ENCODE data around the gene H1-8. TPM values are rescaled to one million over a fixed set of nuclear protein-coding genes. Genes with fewer than 3 reads are reported as not detected.

H1-8 gene
- total and polyA plus RNA-seq, 5 donors from 2014 or later: not detected

DNA sequence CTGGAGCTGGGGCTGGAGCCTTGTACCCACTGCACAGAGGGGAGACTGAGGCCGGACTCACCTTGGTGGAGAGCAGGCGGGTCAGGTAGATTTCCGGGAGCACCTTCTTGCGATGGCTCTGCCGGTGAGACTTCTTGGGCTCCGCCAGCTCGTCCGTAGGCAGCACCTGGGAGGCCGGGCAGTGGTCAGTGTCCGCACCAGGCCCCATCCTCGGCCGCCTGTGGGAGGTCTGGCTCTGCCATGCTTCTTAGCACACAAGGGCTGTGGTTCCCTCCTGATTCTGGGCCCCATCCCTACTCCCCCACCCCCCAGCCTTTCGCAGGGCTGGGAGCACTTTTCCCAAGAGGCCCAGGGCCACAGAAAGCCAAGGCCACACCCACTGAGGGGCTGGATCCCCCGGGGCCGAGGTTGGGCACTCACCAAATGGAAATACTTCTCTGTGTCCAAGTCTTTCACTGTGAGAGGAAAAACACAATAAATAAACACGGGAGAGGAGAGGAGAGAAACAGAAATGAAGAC is 17.4 kb downstream of the H1-8 start:
- Mint-ChIP-seq H3K27me3 (no peaks in the 10 kb centered on the region), H3K27ac (no peak overlapping the region), H3K9me3 (no peaks in the 10 kb centered on the region), H3K4me3 (no peak overlapping the region), H3K36me3 (no peaks in the 10 kb centered on the region), H3K4me1 (peaks cover 0 to 1% (median 0%) of the 10 kb centered on the region in 4 donors)
- DNase-seq: no peak
- Histone ChIP-seq H3K36me3 (ENCODE audit: control insufficient read depth, insufficient read depth, low read length) (no peaks in the 10 kb centered on the region), H3K4me3 (ENCODE audit: low read depth, low read length) (no peak overlapping the region), H3K4me1 (ENCODE audit: control insufficient read depth, insufficient read depth, low read length, poor library complexity, severe bottlenecking) (no peaks in the 10 kb centered on the region), H3K9me3 (ENCODE audit: control insufficient read depth in 2 of 2, low read length in 2 of 2) (no peaks in the 10 kb centered on the region), H3K27ac (ENCODE audit: insufficient read depth, low read length, poor library complexity, severe bottlenecking) (no peak overlapping the region), H3K27me3 (ENCODE audit: control insufficient read depth, insufficient read depth, low read length) (no peaks in the 10 kb centered on the region)
- ATAC-seq (ENCODE audit: low read depth in 2 of 2): no peak

DNA sequence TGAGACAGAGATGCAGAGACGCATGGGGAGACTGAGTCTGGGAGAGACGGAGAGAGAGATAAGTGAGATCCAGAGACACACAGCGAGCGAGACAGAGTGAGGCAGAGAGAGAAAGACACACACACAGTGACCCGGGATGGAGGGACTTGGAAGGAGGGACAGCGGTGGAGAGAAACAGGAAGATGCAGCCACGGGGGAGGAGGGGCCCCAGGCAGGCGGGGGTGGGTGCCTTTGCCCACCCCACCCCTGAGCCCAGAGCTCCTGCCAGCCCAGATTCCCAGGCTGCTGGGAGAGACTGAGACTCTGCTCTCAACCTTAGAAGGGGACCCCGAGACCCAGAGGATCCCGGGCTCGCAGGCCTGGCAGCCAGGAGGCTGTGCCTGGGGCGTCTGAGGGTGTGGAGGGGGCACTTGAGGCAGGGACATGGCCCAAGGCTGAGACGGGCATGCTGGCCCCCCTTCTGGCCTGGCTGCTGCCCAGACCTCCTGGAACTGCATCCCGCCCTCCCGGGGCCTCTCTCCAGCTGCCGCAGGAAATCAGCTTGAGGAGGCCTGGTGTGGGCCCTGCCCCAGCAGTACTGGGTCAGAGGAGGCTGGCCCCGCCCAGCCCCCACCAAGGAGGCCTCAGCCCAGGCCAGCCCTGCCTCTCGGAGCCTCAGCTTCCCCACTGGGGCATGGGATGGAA is 18.1 kb downstream of the H1-8 start:
- DNase-seq: no peak
- Histone ChIP-seq H3K27ac (ENCODE audit: insufficient read depth, low read length, poor library complexity, severe bottlenecking) (no peak overlapping the region), H3K27me3 (ENCODE audit: control insufficient read depth, insufficient read depth, low read length) (no peaks in the 10 kb centered on the region), H3K4me3 (ENCODE audit: low read depth, low read length) (no peak overlapping the region), H3K9me3 (ENCODE audit: control insufficient read depth in 2 of 2, low read length in 2 of 2) (no peaks in the 10 kb centered on the region), H3K4me1 (ENCODE audit: control insufficient read depth, insufficient read depth, low read length, poor library complexity, severe bottlenecking) (no peaks in the 10 kb centered on the region), H3K36me3 (ENCODE audit: control insufficient read depth, insufficient read depth, low read length) (no peaks in the 10 kb centered on the region)
- Mint-ChIP-seq H3K4me3 (no peak overlapping the region), H3K9me3 (no peaks in the 10 kb centered on the region), H3K27me3 (no peaks in the 10 kb centered on the region), H3K36me3 (no peaks in the 10 kb centered on the region), H3K4me1 (peaks cover 0 to 1% (median 0%) of the 10 kb centered on the region in 4 donors), H3K27ac (no peak overlapping the region)
- no peak for ATAC-seq (ENCODE audit: low read depth in 2 of 2)

DNA sequence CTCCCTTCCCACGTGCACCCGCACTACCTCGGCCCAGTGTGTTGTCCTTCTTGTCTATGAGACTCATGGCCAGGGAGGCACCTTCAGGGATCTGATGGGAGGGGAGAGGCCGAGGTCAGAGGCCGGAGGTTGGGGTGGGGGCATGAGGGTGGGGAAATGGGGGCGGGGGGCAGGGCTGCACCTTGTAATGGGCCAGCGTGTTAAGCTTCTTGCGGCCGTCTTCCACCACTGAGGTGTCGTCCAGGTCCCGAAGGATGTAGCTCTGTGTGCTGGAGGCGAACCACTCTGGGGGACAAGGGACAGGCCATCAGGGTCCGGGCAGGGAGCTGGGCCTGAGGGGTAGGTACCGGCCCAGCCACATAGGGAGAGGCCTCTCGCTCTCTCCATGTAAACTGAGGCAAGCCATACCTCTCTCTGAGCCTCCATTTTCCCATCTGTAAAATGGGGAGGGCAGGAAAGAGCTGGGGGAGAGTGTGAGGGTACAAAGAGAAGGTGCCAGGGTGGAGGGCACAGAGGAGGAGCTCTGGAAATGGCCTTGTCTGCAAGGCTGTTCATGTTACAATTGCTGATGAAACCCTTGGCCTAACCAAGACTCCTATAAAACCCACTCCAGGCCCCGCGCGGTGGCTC is 18.8 kb downstream of the H1-8 start:
- Histone ChIP-seq H3K27ac (ENCODE audit: insufficient read depth, low read length, poor library complexity, severe bottlenecking) (no peak overlapping the region), H3K27me3 (ENCODE audit: control insufficient read depth, insufficient read depth, low read length) (no peaks in the 10 kb centered on the region), H3K4me3 (ENCODE audit: low read depth, low read length) (no peak overlapping the region), H3K36me3 (ENCODE audit: control insufficient read depth, insufficient read depth, low read length) (no peaks in the 10 kb centered on the region), H3K4me1 (ENCODE audit: control insufficient read depth, insufficient read depth, low read length, poor library complexity, severe bottlenecking) (no peaks in the 10 kb centered on the region), H3K9me3 (ENCODE audit: control insufficient read depth in 2 of 2, low read length in 2 of 2) (no peaks in the 10 kb centered on the region)
- no peak overlapping the region for H3K27ac Mint-ChIP-seq
- DNase-seq (no peak), ATAC-seq (ENCODE audit: low read depth in 2 of 2) (no peak)
- H3K27me3 Mint-ChIP-seq: no peaks in the 10 kb centered on the region
- no peaks in the 10 kb centered on the region for H3K36me3 Mint-ChIP-seq
- peaks cover 0 to 1% (median 0%) of the 10 kb centered on the region in 4 donors for H3K4me1 Mint-ChIP-seq
- no peaks in the 10 kb centered on the region for H3K9me3 Mint-ChIP-seq
- no peak overlapping the region for H3K4me3 Mint-ChIP-seq

DNA sequence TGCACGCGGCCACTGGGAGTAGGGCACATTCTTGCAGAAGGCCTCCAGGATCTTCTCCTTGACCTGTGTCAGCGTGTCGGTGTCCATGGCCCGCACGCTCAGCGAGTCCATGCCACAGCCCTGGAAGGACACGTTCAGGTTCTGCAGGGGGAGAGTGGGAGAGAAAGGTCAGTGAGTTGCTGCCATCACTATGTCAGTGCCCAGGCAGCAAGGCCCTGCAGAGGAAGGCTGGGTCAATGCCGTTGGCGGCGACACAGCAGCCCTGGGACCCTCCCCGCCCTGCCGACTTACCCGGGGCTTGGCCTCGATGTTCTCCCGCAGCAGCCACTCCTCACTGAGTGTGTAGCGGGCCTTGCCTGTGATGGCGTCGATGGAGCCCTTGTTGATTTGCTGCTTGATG is 19.8 kb downstream of the H1-8 start:
- H3K27ac ChIP-seq (ENCODE audit: insufficient read depth, low read length, poor library complexity, severe bottlenecking): no peak overlapping the region
- H3K9me3 ChIP-seq (ENCODE audit: control insufficient read depth in 2 of 2, low read length in 2 of 2): no peaks in the 10 kb centered on the region
- H3K36me3 ChIP-seq (ENCODE audit: control insufficient read depth, insufficient read depth, low read length): no peaks in the 10 kb centered on the region
- peaks cover 0 to 1% (median 0%) of the 10 kb centered on the region in 4 donors for H3K4me1 Mint-ChIP-seq
- ATAC-seq (ENCODE audit: low read depth in 2 of 2) (no peak), DNase-seq (no peak)
- no peaks in the 10 kb centered on the region for H3K27me3 Mint-ChIP-seq
- no peaks in the 10 kb centered on the region for H3K36me3 Mint-ChIP-seq
- H3K27ac Mint-ChIP-seq: no peak overlapping the region
- no peaks in the 10 kb centered on the region for H3K4me1 ChIP-seq (ENCODE audit: control insufficient read depth, insufficient read depth, low read length, poor library complexity, severe bottlenecking)
- H3K4me3 ChIP-seq (ENCODE audit: low read depth, low read length): no peak overlapping the region
- no peak overlapping the region for H3K4me3 Mint-ChIP-seq
- H3K9me3 Mint-ChIP-seq: no peaks in the 10 kb centered on the region
- no peaks in the 10 kb centered on the region for H3K27me3 ChIP-seq (ENCODE audit: control insufficient read depth, insufficient read depth, low read length)

DNA sequence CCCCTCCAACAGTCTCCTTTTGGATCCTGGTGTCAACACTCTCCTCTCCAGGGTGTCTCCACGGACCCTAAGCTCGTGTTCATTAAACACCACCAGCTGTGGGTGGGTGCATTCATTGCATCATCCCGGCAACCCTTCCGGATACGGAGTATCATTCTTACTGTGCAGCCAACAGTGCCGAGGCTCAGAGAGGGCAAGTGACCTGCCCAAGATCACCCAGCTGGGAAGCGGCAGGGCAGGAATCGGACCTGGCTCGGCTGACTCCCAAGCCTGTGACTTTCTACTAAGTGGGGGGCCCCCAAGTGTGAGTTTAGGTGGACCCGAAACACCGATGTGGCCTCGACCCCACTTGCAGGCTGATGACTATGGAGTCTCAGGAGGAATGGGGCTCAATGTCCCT is 20.4 kb downstream of the H1-8 start:
- no peak overlapping the region for H3K27ac ChIP-seq (ENCODE audit: insufficient read depth, low read length, poor library complexity, severe bottlenecking)
- DNase-seq (no peak), ATAC-seq (ENCODE audit: low read depth in 2 of 2) (no peak)
- no peaks in the 10 kb centered on the region for H3K9me3 ChIP-seq (ENCODE audit: control insufficient read depth in 2 of 2, low read length in 2 of 2)
- H3K27ac Mint-ChIP-seq: peak overlapping the region in 1 of 3 donors; percentile 51
- H3K27me3 ChIP-seq (ENCODE audit: control insufficient read depth, insufficient read depth, low read length): no peaks in the 10 kb centered on the region
- H3K36me3 ChIP-seq (ENCODE audit: control insufficient read depth, insufficient read depth, low read length): no peaks in the 10 kb centered on the region
- H3K4me1 Mint-ChIP-seq: peaks cover 0 to 1% (median 0%) of the 10 kb centered on the region in 4 donors
- no peak overlapping the region for H3K4me3 Mint-ChIP-seq
- no peaks in the 10 kb centered on the region for H3K36me3 Mint-ChIP-seq
- H3K27me3 Mint-ChIP-seq: no peaks in the 10 kb centered on the region
- H3K4me1 ChIP-seq (ENCODE audit: control insufficient read depth, insufficient read depth, low read length, poor library complexity, severe bottlenecking): no peaks in the 10 kb centered on the region
- no peaks in the 10 kb centered on the region for H3K9me3 Mint-ChIP-seq
- H3K4me3 ChIP-seq (ENCODE audit: low read depth, low read length): no peak overlapping the region

DNA sequence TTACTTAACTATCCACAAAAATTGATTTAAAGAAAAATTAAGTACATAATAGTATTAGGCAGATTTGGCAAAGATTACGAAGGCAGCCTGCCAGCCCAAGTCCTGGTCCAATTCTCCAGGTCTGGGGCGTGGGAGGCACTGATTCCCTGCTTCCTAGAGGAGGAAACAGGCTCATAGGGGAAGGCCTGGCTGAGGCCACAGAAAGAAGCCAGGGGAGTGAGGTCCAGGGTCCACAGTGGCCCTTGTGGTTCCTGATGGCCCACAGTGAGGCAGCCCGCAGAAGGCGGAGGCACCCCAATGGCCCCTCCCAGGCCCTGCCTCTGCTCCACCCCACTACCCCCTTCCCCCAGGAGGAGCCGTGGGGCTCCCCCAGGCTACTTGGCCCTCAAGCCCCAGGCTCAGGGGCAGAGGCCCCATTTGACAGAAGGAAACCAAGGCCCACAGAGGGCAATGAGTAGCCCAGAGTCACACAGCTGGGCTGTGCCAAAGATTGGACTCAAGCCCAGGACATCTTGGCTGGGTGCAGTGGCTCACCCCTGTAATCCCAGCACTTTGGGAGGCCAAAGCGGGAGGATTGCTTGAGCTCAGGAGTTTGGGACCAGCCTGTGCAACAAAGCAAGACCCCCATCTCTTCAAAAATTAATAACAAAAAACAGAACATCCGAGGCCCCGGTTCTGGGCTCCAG is 21.0 kb downstream of the H1-8 start:
- H3K4me3 Mint-ChIP-seq: no peak overlapping the region

DNA sequence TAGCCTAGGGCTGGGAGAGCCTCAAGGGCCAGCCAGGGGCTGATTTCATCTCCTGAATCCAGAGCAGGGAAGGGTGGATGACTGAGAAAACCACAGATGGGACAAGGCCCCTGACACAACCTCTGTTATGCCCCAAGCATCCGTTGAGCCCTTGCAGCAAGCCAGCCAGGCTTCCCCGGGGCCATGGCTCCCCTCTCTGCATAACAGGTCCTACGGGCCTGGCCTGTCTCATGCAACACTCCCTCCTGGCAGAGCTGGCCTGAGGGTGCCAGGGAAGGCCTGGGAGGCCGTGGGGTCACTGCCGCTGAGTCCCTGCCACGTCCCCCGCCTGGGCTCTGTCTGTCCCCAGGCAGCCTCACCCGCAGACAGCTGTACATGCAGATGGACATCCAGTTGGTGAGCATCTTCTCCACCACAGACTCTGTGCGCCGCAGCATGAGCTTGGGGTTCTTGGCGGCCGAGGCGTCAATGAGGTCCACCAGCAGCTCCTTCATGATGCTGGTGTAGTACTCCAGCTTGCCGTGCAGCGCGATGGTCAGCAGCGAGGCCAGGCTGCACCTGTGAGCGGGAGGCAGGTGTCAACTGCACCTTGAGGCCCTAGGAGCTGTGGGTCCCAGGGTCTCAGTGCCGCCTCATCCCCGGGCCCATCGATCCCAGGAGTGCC is 22.1 kb downstream of the H1-8 start:
- H3K4me3 ChIP-seq (ENCODE audit: low read depth, low read length): no peak overlapping the region
- H3K27me3 ChIP-seq (ENCODE audit: control insufficient read depth, insufficient read depth, low read length): no peaks in the 10 kb centered on the region
- H3K9me3 ChIP-seq (ENCODE audit: control insufficient read depth in 2 of 2, low read length in 2 of 2): no peaks in the 10 kb centered on the region
- no peak overlapping the region for H3K4me3 Mint-ChIP-seq
- no peaks in the 10 kb centered on the region for H3K9me3 Mint-ChIP-seq
- peaks cover 0 to 1% (median 0%) of the 10 kb centered on the region in 4 donors for H3K4me1 Mint-ChIP-seq
- no peaks in the 10 kb centered on the region for H3K36me3 ChIP-seq (ENCODE audit: control insufficient read depth, insufficient read depth, low read length)
- DNase-seq: no peak
- H3K27ac Mint-ChIP-seq: no peak overlapping the region
- no peaks in the 10 kb centered on the region for H3K4me1 ChIP-seq (ENCODE audit: control insufficient read depth, insufficient read depth, low read length, poor library complexity, severe bottlenecking)
- H3K27ac ChIP-seq (ENCODE audit: insufficient read depth, low read length, poor library complexity, severe bottlenecking): no peak overlapping the region
- H3K27me3 Mint-ChIP-seq: no peaks in the 10 kb centered on the region
- no peak for ATAC-seq (ENCODE audit: low read depth in 2 of 2)
- no peaks in the 10 kb centered on the region for H3K36me3 Mint-ChIP-seq

More for the DNA sequence above, 21.0 kb downstream of the H1-8 start:
- Histone ChIP-seq H3K4me1 (ENCODE audit: control insufficient read depth, insufficient read depth, low read length, poor library complexity, severe bottlenecking) (no peaks in the 10 kb centered on the region), H3K4me3 (ENCODE audit: low read depth, low read length) (no peak overlapping the region), H3K27ac (ENCODE audit: insufficient read depth, low read length, poor library complexity, severe bottlenecking) (no peak overlapping the region), H3K36me3 (ENCODE audit: control insufficient read depth, insufficient read depth, low read length) (no peaks in the 10 kb centered on the region), H3K27me3 (ENCODE audit: control insufficient read depth, insufficient read depth, low read length) (no peaks in the 10 kb centered on the region), H3K9me3 (ENCODE audit: control insufficient read depth in 2 of 2, low read length in 2 of 2) (no peaks in the 10 kb centered on the region)
- Mint-ChIP-seq H3K9me3 (no peaks in the 10 kb centered on the region), H3K27me3 (no peaks in the 10 kb centered on the region), H3K4me1 (peaks cover 0 to 1% (median 0%) of the 10 kb centered on the region in 4 donors), H3K27ac (no peak overlapping the region), H3K36me3 (no peaks in the 10 kb centered on the region)
- ATAC-seq (ENCODE audit: low read depth in 2 of 2) (no peak), DNase-seq (no peak)

Data from CD4-positive, CD25-positive, alpha-beta regulatory T cell (primary cell).